ENCODE measurements around the gene DNAH9. TPM values are rescaled to one million over a fixed set of nuclear protein-coding genes. Genes with fewer than 3 reads are reported as not detected.

The DNAH9 gene
- total RNA-seq, 2 donors from 2014 or later: 0.47 to 0.64 TPM

GRCh38 chr17:11582217-11582616, 16.1 kb upstream of the DNAH9 start:
- intact Hi-C loops (cut with DNase I, micrococcal nuclease): no loop called here
- DNase-seq (no peak), ATAC-seq (no peak)

- ATAC-seq: no peak
- intact Hi-C loops (cut with DNase I, micrococcal nuclease): no loop called here
- no peak for DNase-seq
These were observed 14.8 kb upstream of the DNAH9 start for GRCh38 chr17:11583306-11583992.

- intact Hi-C loops (cut with DNase I, micrococcal nuclease): no loop called here
- peak; percentile 37 for ATAC-seq
These were observed 8.6 kb upstream of the DNAH9 start for GRCh38 chr17:11589716-11590115.

GRCh38 chr17:11601661-11602060, 3.4 kb downstream of the DNAH9 start:
- no peak for ATAC-seq
- no peak for DNase-seq
- intact Hi-C loops (cut with DNase I, micrococcal nuclease): no loop called here

More at GRCh38 chr17:11589716-11590115, 8.6 kb upstream of the DNAH9 start:
- no peak for DNase-seq

- ATAC-seq: peak; percentile 96
- DNase-seq: peak; percentile 58 to 76
- intact Hi-C loops (cut with DNase I, micrococcal nuclease): no loop called here
These were observed 10.1 kb downstream of the DNAH9 start for GRCh38 chr17:11608396-11608795.

- intact Hi-C loops (cut with DNase I, micrococcal nuclease): no loop called here
- DNase-seq (no peak), ATAC-seq (no peak)
These were observed 12.8 kb downstream of the DNAH9 start for GRCh38 chr17:11610999-11611566.

GRCh38 chr17:11612956-11613355, 14.7 kb downstream of the DNAH9 start:
- intact Hi-C loops (cut with DNase I, micrococcal nuclease): no loop called here
- ATAC-seq: no peak
- no peak for DNase-seq

GRCh38 chr17:11618861-11619566, 20.7 kb downstream of the DNAH9 start:
- ATAC-seq (peak; percentile 89), DNase-seq (peak; percentile 80 to 92)
- intact Hi-C loops (cut with DNase I, micrococcal nuclease): no loop called here

- no peak for ATAC-seq
- no peak for DNase-seq
- intact Hi-C loops (cut with DNase I, micrococcal nuclease): no loop called here
These were observed 24.2 kb downstream of the DNAH9 start for GRCh38 chr17:11622492-11622891.

- DNase-seq (no peak), ATAC-seq (peak; percentile 82)
- intact Hi-C loops (cut with DNase I, micrococcal nuclease): no loop called here
These were observed 26.7 kb downstream of the DNAH9 start for GRCh38 chr17:11624976-11625375.

- intact Hi-C loops (cut with DNase I, micrococcal nuclease): no loop called here
- ATAC-seq (no peak), DNase-seq (no peak)
These were observed 27.6 kb downstream of the DNAH9 start for GRCh38 chr17:11625878-11626277.

GRCh38 chr17:11627301-11627940, 29.2 kb downstream of the DNAH9 start:
- no peak for DNase-seq
- ATAC-seq: peak; percentile 75
- intact Hi-C loops (cut with DNase I, micrococcal nuclease): no loop called here

- intact Hi-C loops (cut with DNase I, micrococcal nuclease): no loop called here
- ATAC-seq (no peak), DNase-seq (no peak)
These were observed 30.1 kb downstream of the DNAH9 start for GRCh38 chr17:11628374-11628773.

GRCh38 chr17:11628831-11629230, 30.6 kb downstream of the DNAH9 start:
- intact Hi-C loops (cut with DNase I, micrococcal nuclease): no loop called here
- ATAC-seq: no peak
- no peak for DNase-seq

GRCh38 chr17:11636771-11637170, 38.5 kb downstream of the DNAH9 start:
- ATAC-seq (no peak), DNase-seq (no peak)
- intact Hi-C loops (cut with DNase I, micrococcal nuclease): no loop called here

- intact Hi-C loops (cut with DNase I, micrococcal nuclease): no loop called here
- DNase-seq (no peak), ATAC-seq (no peak)
These were observed 39.5 kb downstream of the DNAH9 start for GRCh38 chr17:11637796-11638195.

- intact Hi-C loops (cut with DNase I, micrococcal nuclease): no loop called here
- DNase-seq (peak in 1 of 2 donors; percentile 22), ATAC-seq (peak; percentile 26)
These were observed 40.5 kb downstream of the DNAH9 start for GRCh38 chr17:11638700-11639265.

- ATAC-seq: no peak
- intact Hi-C loops (cut with DNase I, micrococcal nuclease): loop anchor here in 1 of 2 donors (10.0 kb wide), 1 partner anchor 765 kb away; no protein-coding TSS in a partner anchor
- no peak for DNase-seq
These were observed 41.6 kb downstream of the DNAH9 start for GRCh38 chr17:11639736-11640462.

GRCh38 chr17:11640463-11640814, 42.2 kb downstream of the DNAH9 start:
- no peak for ATAC-seq
- DNase-seq: no peak
- intact Hi-C loops (cut with DNase I, micrococcal nuclease): loop anchor here in 1 of 2 donors (10.0 kb wide), 1 partner anchor 766 kb away; no protein-coding TSS in a partner anchor
